Neural progenitor cell (in vitro differentiated cells): Measurements from ENCODE around the gene DCC.

Source experiments
- CTCF ChIP-seq: fragments of 200-600 bp; sonication (generic); IDR thresholded peaks from 2 replicates; pipeline ENCODE4 v1.5.1; 2017; ENCODE audit warnings: antibody characterized with exemption, mild to moderate bottlenecking
- EZH2 ChIP-seq: fragments of 200-600 bp; sonication (generic); IDR thresholded peaks from 2 replicates; pipeline ENCODE4 v1.6.1; 2017; ENCODE audit warnings: antibody characterized with exemption, mild to moderate bottlenecking, moderate library complexity

DNA sequence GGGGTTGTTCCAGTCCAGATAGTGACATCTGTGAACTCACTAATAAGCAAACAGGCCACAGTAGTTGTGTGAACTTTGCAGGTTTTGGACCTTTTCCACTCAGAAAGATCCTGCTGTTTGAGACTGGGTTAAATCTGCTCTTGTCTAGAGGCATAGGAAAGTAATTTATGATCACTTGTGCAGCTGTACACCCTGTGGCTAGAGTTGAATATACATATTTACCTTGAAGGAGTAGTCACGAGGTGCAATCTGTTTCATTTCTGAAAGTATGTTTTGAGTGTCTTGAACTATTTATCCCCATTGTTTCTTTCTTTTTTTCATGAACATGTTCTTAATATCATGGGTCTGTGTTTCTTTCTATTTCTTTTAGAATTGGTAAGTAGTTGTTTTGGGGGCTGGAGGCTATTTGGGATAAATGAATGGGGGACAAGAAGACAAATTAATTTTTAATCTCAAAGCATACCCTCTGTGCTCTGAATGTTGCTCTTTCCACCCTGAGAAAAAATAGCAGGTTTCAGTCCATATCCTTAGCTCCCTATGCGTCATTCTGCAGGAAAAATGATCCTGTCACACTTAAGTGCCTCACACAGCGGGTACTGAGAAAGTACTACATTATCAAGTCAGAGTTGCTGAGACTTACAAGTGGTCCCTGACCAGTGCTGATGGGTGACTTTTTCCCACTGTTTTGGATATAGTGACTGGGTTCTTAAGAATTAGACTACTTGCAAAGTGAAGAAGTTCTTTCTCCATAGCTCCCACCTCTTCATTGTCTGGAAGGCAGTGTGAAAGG is 28.2 kb downstream of the DCC start:
- TF ChIP-seq CTCF (no peak), EZH2 (no peak)
